NK-92 (cell line): ENCODE measurements around the gene PSMC3IP.
A peak's percentile ranks its signal among the peaks of the same experiment; 100 is the strongest.
"Not testable (repeated sequence)": the region's sequence is repeated elsewhere in the genome, so short reads cannot be mapped to it uniquely, and the experiment has no call there.

Experiments
- DNase-seq: peaks from one replicate; lab custom pipeline; 2025; ENCODE audit not compliant: unreplicated experiment; lab: John Stamatoyannopoulos, UW

PSMC3IP gene

DNA sequence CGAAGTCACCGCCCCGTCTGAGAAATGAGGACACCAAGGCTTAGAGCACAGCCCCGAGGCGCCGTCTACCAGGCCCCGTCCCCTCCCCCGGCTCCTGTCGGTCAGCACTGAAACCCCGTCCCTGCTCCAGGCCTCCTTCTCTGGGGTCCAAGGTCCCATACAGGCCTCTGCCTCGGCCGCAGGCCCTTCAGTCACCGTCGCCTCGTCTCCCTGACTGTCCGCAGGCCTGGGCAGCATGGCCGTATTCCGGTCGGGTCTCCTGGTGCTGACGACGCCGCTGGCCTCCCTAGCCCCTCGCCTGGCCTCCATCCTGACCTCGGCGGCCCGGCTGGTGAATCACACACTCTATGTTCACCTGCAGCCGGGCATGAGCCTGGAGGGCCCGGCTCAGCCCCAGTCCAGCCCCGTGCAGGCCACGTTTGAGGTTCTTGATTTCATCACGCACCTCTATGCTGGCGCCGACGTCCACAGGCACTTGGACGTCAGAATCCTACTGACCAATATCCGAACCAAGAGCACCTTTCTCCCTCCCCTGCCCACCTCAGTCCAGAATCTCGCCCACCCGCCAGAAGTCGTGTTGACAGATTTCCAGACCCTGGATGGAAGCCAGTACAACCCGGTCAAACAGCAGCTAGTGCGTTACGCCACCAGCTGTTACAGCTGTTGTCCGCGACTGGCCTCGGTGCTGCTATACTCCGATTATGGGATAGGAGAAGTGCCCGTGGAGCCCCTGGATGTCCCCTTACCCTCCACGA is 15.0 kb downstream of the PSMC3IP start:
- DNase-seq: no peak

GRCh38 chr17:42561897-42562387 is 15.6 kb downstream of the PSMC3IP start, which contains the start of gene COASY:
TSS of gene COASY (plus strand) at chr17:42562148. CDS start at chr17:42562623, 475 bp downstream.
- DNase-seq: peak; percentile 32

GRCh38 chr17:42560246-42560645 is 17.3 kb downstream of the PSMC3IP start:
- DNase-seq: no peak

DNA sequence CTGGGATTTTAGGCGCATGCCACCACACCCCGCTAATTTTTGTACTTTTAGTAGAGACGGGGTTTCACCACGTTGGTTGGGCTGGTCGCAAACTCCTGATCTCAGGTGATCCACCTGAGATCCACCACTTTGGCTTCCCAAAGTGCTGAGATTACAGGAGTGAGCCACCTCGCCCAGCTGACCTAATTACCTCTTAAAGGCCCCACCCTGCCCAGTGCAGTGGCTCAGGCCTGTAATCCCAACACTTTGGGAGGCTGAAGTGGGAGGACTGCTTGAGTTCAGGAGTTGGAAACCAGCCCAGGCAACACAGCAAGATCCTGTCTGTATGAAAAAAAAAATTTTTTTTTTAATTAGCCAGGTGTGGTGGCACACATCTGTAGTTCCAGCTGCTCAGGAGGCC is 18.5 kb downstream of the PSMC3IP start:
- DNase-seq: no peak

- DNase-seq: not testable (repeated sequence)
Observed at GRCh38 chr17:42555961-42556617, 21.4 kb downstream of the PSMC3IP start.

- no peak for DNase-seq
Observed at GRCh38 chr17:42555122-42555622, 22.4 kb downstream of the PSMC3IP start.

DNA sequence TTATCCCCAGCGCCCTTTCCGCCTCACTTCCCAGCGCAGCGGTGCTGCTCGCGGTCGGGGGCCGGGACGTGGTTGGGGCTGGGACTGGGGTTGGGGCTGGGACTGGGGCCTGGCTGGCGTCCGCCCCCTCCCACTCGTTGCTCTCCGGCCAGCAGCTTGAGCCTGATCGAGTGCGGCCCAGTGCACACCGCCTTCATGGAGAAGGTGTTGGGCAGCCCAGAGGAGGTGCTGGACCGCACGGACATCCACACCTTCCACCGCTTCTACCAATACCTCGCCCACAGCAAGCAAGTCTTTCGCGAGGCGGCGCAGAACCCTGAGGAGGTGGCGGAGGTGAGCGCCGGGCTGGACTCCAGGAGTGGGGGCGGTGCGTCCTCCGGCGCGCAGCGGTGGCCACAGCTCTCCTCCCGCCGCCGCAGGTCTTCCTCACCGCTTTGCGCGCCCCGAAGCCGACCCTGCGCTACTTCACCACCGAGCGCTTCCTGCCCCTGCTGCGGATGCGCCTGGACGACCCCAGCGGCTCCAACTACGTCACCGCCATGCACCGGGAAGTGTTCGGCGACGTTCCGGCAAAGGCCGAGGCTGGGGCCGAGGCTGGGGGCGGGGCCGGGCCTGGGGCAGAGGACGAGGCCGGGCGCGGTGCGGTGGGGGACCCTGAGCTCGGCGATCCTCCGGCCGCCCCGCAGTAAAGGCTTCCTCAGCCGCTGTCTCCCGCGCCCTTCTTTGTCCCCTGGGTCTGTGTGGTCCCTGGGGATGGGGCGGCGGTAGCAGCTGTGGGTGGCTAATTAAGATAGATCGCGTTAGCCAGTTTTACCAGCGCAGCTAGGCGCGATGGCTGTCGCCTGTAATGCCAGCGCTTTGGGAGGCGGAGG is 23.0 kb downstream of the PSMC3IP start:
- DNase-seq: no peak

GRCh38 chr17:42553866-42554249 is 23.7 kb downstream of the PSMC3IP start:
- DNase-seq: no peak

DNA sequence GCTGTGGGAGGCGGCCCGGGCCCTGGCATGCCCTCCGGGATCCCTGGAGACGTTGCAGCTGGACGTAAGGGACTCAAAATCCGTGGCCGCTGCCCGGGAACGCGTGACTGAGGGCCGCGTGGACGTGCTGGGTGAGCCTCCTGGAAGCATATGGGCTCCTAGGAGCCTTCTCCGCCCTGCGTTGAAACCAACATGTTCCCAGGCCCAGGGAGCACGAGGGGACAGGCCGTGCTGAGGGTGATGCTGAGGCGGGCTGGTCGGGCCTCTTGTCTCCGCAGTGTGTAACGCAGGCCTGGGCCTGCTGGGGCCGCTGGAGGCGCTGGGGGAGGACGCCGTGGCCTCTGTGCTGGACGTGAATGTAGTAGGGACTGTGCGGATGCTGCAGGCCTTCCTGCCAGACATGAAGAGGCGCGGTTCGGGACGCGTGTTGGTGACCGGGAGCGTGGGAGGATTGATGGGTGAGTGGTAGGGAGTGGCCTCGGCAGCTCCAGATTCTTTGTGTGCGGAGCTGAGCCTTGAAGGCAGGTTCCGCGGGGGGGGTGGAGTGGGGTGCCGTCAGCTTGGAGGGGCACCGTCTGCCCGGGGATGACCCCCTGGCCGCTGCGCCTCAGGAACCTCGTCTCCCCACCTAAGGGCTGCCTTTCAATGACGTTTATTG is 24.2 kb downstream of the PSMC3IP start:
- no peak for DNase-seq

DNA sequence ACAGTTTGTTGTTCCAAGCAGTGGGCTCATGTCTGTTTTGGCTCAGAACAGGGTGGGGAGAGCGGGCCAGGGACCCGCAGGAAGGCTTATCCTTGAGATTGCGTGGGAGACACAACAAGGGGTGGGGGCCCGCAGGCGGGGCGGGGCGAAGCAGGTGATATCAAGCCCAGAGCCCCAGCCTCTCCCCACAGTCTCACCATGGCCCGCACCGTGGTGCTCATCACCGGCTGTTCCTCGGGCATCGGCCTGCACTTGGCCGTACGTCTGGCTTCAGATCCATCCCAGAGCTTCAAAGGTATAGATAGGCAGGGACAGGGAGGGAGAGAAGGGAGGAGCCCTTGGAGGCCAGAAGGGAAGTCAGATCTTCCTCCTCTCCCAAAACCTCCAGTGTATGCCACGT is 24.8 kb downstream of the PSMC3IP start, which contains the start of gene HSD17B1:
Gene HSD17B1 (plus strand): TSS at position 188 of the 400 bp plus-strand sequence. CDS start 11 bp downstream, at position 199.
- not testable (repeated sequence) for DNase-seq

DNA sequence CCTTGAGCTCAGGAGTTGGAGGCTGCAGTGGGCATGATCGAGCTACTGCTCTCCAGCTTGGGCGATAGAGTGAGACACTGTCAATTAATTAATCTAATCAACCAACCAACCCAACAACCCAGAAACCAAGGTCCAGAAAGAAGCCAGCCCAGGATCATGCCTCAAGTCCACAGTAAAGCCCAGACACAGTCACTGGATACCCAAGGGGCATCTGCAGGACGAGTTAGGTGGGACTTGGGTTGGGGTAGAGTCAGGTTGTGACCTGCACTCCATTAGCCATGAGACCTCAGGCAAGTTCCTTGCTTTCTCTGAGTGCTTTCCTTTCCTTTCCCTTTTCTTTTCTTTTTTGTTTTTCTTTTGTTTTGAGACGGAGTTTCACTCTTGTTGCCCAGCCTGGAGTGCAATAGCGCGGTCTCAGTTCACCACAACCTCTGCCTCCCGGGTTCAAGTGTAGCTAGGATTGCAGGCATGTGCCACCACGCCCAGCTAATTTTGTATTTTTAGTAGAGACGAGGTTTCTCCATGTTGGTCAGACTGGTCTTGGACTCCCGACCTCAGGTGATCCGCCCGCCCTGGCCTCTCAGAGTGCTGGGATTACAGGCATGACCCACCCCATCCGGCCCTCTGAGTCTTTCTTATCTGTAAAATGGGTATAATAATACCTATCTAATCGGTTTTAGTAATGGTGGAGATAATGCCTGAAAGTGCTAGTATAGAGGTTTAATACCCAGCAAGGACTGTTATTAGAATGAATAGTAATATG is 28.4 kb downstream of the PSMC3IP start:
- DNase-seq: no peak

DNA sequence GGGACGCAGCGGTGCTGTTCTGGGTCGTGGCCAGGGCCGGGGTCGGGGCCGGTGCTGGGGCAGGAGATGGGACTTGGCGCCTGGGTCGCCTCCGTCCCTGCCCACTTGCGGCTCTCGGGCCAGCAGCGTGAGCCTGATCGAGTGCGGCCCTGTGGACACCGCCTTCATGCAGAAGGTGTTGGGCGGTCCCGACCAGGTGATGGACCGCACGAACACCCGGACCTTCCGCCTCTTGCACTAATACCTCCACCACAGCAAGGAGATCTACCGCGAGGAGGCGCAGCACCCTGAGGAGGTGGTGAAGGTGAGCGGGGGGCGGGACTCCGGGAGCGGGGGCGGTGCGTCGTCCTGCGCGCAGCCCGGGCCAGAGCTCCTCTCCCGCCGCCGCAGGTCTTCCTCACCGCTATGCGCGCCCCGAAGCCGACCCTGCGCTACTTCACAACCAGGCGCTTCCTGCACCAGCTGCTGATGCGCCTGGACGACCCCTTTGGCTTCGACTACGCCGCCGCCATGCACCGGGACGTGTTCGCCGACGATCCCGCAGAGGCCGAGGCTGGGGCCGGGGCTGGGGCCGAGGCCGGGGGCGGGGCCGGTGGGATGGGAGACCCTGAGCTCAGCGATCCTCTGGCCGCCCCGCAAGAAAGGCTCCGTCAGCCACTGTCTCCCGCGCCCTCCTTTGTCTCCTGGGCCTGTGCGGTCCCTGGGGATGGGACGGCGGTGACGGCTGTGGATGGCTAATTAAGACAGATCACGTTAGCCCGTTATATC is 29.3 kb downstream of the PSMC3IP start:
- no peak for DNase-seq

- no peak for DNase-seq
Observed at GRCh38 chr17:42547698-42548069, 29.8 kb downstream of the PSMC3IP start.

DNA sequence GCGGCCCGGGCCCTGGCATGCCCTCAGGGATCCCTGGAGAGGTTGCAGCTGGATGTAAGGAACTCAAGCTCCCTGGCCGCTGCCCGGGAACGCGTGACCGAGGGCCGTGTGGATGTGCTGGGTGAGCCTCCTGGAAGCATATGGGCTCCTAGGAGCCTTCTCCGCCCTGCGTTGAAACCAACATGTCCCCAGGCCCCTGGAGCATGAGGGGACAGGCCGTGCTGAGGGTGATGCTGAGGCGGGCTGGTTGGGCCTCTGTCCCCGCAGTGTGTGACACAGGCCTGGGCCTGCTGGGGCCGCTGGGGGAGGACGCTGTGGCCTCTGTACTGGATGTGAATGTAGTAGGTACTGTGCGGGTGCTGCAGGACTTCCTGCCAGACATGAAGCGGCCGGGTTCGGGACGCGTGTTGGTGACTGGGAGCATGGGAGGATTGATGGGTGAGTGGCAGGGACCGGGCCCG is 30.5 kb downstream of the PSMC3IP start:
- no peak for DNase-seq

DNA sequence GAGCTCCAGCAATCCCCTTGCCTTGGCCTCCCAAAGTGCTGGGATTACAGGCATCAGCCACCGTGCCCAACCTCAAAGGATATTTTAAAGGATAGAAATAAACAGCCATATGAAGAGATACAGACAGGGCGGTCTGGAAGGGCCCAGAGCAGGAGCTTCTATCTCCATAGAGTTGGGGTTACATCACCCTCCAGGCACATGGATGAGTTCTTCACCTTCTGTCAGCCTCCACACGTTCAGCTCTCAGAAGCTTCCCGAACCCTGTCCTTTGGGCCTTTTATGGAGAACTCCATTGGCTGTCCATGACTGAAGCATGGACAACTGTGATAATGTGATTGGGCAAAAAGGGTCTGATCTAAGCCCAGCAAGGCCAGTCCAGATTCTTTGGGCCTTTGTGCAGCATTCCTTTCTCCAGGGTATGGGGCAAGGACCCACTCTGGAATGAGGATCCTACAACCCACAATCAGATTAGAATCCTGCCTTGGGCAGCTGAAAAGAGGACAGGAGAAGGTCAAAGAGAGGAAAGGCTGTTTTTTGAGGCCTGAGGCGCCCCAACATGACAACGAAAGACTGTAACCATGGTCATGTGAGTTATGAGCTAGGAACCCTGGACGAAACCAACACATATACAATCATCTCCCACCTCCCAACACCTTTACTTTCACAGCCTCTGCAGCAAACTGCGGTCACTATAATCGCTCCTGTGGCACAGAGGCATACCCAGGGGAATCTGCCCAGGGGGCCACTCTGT is 31.6 kb downstream of the PSMC3IP start:
- DNase-seq: not testable (repeated sequence)

- DNase-seq: no peak
Observed at GRCh38 chr17:42544874-42545283, 32.6 kb downstream of the PSMC3IP start.

- no peak for DNase-seq
Observed at GRCh38 chr17:42543190-42544079, 34.1 kb downstream of the PSMC3IP start.
